Ecto neural progenitor cell (in vitro differentiated cells): Measurements from ENCODE around the gene FBXW10B.
"Not testable (repeated sequence)": the region's sequence is repeated elsewhere in the genome, so short reads cannot be mapped to it uniquely, and the experiment has no call there.

Experiments used
- DNase-seq: peaks from one replicate; pipeline ENCODE4 v3.0.0-alpha.2; 2018; ENCODE audit warnings: low spot score

The FBXW10B gene

DNA sequence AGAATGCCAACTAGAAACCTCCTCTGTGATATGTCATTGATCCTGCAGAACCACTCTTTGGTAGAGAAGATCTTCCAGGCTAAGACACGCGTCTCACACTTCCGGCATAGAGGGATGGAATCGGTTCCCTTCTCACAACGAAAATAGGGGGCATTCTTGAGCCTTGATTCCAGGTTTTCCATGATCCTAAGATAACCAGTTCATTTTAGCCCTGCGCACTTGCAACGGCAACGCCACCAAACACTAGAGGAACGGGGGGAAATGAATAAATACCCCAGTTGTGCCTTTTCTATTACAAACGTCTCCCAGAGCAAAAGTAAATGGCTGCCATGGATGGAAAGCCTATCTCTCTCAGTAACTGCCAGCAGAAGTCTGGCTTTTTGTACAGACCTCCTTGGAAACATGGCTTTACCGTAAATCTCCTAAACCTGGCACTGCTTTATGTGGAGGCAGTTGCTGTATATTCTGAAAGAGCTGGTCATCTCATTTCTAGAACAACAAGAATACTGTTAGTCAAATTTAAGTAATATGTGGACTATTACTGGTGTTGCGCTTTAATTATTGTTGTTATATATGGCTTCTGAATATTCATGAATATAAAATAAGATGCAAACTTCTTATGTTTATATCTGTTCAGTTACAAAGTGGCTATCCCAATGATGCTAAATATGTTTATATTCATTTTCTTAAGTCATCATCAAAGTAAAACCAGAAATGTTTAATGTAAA lies at the start of gene FBXW10B:
Gene FBXW10B (minus strand): TSS at position 374 of the 728 bp plus-strand sequence. CDS start 192 bp downstream, at position 182.
- not testable (repeated sequence) for DNase-seq

GRCh38 chr17:15663691-15664090 lies 44.2 kb upstream of the FBXW10B start:
- DNase-seq = peak; percentile 36

DNA sequence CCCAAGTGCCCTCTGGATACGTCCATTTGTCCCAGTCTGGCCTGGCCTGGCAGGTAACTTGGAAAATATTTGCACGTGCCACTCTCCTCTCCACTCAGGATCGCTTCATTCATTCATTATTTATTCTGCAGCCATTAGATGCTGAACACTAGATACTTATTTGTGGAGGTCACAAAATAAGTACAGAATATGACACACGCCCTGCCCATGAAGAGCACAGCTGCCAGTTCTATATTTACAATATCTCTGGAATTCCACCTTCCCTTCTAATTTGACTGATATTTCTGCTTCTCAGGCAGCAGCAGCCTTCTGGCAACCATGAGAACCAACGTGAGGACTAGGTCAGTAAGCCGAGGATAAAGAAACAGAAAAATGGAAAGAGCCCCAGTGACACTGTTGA lies 43.7 kb upstream of the FBXW10B start:
- no peak for DNase-seq

DNA sequence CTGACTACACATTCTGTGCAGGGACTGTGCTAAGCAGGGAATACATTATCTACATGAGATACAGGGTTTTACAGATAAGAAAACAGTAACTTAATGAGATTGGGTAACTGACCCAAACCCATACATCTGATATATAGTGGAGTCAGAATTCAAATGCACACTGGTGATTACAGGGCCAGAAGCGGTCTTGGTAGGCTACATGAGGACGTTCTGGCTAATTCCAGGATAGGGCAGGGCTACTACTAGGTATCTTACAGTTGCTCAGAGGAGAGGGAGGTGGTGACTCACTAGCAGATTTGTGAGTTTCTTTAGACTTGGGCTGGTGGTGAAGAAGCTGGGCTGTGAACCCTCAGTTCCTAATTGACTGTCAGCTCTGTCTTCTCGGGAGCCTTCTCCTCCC lies 43.2 kb upstream of the FBXW10B start:
- DNase-seq = no peak

GRCh38 chr17:15660077-15660476 lies 40.6 kb upstream of the FBXW10B start:
- DNase-seq = no peak

GRCh38 chr17:15659663-15660062 lies 40.2 kb upstream of the FBXW10B start:
- peak; percentile 45 for DNase-seq

GRCh38 chr17:15659236-15659635 lies 39.7 kb upstream of the FBXW10B start:
- peak; percentile 42 for DNase-seq

DNA sequence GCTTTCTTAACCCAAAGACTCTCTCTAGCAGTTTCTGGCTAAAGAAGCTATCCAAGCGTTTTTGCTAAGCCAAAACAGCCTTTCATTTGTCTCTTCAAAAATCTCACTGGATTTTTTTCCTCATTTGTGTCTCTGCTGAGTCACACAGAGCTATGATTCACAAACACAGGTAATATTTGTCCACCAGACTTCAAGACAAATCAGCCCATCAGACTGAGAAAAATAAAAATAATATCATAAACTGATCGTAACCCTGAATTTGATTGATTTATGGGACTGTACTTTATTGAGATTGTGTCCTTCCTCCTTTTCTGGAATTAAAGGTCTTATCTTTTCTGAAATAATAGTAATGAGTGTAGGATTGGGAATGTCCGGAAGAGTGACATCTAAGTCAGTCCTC lies 38.8 kb upstream of the FBXW10B start:
- DNase-seq = no peak

GRCh38 chr17:15657868-15658267 lies 38.4 kb upstream of the FBXW10B start:
- DNase-seq = no peak

DNA sequence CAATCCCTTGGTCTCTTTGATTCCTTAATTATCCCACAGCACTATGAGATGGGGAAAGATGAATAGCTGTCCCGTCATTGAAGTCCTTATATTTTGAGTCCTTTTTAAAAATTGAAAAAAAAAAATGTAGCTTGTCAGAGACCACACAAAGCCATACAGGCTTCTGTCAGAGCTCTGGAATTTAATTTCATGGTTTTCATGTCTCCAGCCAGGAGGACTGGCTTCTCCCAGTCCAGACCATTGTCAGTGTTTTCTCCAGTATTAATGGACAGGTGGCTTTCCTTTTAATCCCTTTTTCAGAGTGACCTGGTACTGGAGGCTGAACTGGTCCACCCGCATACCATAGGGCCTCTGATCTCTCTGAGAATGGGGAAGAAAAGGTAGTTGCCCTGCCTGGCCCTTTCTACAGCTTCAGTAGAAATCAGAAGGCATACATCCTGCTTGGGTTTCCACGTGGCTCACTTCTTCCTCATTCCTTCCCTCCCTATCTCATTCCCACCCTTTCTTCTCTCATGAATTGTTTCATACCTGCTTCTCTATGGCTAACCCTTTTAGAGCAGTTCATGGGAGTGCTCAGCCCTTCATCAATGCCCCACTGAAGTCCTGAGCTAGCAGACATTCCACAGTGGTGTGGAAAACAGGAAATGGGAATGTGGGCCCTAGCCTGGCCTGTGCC lies 35.5 kb upstream of the FBXW10B start:
- no peak for DNase-seq

DNA sequence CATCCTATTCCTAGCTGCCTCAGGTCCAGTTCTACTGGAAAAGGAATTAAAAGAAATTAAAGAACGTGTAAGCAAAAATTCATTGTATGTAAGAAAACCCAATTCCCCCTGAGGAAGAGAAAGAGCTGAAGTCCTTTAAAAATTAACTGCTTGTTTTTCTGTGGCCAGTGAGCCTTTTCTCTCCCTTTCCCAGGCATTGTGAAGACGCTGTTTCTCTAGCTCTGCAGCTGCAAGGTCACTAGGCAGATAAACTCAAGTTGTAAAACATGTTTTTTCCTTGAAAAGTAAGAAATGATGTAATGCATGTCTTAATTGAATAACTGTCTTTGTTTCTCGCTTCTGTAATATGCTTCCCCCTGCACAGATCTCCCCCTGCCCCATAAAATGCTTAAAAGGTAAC lies 34.9 kb upstream of the FBXW10B start:
- DNase-seq = not testable (repeated sequence)

DNA sequence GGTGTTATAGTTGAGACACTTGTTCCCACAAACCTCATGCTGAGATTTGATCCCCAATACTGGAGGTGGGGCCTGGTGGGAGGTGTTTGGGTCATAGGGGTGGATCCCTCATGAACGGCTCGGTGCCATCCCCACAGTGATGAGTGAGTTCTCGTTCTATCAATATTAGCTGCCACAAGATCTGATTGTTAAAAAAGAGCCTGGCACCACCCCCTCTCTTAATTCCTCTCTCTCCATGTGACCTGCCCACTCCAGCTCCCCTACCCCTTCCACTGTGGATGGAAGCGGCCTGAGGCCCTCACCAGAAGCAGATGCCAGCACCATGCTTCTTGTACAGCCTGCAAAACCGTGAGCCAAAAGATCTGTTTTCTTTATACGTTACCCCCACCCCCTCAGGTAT lies 33.5 kb upstream of the FBXW10B start:
- no peak for DNase-seq

GRCh38 chr17:15651583-15652110 lies 32.1 kb upstream of the FBXW10B start:
- DNase-seq = peak; percentile 77

DNA sequence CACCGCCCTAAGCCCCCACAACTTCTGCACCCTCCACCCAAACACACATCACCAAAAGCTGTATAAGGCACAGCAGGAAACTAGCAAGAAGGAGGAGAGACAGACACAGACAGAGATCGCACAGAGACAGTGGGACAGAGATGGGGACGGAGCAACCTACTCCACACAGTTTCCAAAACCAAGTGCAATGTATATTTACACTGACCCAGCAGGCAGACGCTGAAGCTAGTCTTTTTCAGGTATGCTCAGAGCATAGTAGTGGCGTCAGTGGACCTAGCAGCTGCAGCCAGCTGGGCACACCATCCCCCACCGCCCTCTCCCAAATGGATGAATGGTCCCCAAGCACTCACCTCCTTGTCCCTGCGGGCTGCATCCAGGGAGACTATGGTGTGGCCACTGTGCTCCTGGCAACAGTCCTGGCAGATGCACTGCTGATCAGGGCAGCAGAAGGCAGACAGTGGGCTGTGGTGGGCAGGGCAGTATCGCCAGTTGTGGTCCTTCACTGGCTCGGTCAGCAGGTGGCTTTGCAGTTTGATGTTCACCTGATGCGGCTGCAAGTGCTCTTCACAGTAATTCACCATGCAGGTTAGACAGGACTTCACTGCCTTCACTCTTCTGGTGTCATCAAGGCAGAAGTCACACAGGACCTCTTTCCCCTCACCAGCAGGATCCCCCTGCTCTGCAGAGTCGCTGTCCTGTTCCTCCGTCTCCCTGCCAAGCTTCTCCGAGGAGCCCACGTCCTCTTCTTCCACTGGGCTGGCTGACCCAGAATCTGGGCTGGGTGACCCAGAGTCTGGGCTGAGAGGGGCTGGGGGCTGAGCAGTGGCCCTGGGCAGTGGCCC lies 31.5 kb upstream of the FBXW10B start:
- no peak for DNase-seq

DNA sequence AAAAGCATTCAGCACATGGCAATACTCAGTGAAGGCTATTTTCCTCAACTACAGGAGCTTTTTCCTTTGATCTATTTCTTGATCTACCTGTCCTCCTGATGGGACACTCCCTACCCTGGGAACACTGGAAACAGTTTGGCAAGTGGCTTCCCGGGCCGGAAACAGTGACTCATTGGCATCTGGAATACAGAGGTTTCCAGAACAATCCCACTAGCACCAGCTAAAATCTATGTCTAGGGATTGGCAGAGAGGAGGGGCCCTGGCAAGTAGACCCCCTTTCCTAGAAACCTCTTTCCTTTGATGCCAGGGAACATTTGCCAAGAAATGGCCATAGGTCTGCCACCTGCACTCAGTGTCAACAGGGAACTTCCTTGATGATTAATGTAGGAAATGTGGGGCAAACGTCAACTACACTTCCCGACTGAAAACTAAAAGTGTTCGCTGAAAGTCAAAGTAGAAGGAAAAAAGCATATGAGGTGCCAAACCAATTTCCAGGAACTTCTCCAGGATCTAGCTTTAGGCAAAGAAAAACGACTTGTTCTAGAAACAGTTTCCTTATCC lies 30.4 kb upstream of the FBXW10B start:
- DNase-seq = peak; percentile 33

DNA sequence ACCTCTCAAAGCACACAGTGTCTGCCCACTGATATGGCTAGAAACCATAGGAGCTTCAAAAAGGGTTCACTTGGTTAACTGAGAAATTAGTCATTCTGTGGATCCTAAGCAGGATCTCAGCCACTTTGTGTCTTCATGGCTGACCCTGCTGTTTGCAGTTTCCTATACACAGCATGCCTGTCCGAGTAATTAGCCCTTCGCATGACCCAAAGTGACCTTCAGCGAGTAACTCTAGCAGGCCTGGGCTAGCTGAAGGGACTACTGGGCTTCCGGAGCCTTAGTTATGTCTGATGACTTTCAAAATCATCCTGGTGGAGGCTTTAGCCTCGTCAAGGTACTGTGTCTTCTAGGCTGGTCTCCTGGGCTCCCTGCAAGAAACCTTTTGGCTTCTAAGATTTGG lies 28.9 kb upstream of the FBXW10B start:
- DNase-seq = no peak

GRCh38 chr17:15645942-15646312 lies 26.4 kb upstream of the FBXW10B start:
- not testable (repeated sequence) for DNase-seq

DNA sequence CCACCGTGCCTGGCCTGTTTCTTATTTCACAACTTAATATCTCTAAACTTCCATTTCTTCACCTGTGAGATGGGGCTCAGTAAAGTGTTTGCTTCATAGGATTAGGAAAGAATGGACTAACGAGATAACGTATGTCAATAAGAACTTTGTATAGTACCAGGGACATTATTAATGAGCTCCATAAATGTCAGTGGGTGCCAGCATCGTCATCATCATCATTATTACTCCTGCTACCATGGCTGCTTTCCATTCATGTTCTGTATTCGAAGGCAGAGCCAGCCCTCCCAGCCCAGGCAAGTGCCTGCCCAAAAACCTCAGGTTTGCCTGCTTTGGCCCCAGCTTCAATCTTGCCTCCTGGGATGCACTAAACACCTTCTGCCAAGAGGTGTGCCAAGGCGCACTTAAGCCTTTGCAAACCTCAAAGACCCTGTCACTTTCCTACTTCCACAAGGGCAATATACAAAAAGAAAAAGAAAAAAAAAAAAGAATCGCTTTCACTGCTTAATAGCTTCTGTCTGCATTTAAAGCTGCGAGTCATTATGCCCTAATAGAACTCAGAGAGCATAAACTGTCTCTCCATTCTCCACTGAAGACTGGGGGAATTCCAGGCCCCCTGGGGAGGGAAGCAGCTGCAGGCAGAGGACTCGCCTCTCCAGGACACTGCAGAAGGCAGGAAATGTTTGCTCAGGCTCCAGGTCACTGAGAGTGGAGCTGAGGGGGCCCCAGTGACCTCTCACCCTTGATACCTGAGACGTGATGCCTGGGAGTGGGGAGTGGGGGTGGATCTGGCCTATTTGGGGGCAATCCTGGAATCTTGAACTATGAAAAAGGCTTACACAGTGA lies 25.8 kb upstream of the FBXW10B start:
- DNase-seq = peak; percentile 63

GRCh38 chr17:15642505-15643251 lies 23.2 kb upstream of the FBXW10B start:
- not testable (repeated sequence) for DNase-seq

DNA sequence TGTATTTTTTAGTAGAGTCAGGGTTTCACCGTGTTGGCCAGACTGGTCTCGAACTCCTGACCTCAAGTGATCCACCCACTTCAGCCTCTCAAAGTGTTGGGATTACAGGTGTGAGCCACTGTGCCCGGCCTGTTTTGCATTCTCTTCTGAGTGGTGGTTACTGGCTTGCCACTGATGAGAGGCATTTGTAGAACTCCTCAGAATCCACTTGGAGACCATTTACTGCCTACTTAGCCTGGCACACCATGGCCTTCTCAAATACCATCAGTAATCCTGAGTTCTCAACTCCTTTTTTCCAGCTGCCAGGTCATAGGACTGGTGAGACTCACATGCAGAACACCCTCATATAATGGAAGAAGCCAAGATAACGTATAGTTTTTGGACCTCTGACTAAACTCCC lies 22.5 kb upstream of the FBXW10B start:
- DNase-seq = not testable (repeated sequence)
